Measurements from ENCODE around the gene PLAC1. TPM values are rescaled to one million over a fixed set of nuclear protein-coding genes. Genes with fewer than 3 reads are reported as not detected.

PLAC1 gene
- total RNA-seq, 1 experiment from 2014 or later = 0.34 TPM

DNA sequence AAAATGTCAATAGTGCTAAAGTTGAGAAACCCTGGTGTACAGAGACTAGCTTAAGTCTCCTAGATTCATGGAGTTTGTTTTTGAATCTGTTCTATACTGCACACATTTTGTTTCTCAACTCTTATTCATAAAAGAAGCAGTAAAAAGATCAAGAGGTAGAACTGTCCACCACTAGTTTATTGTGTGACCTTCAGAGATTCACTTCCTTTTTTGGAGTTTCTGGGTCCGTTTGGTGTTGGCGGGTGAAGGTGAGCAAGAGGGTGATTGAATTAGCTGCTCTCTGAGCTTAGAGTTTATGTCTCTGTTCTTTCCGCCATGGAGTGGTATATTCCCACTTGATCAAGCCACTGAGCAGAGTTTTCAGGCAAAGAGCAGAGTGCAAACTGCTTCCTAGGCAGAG lies 21.4 kb upstream of the PLAC1 start:
- no peak overlapping the region for H3K4me3 ChIP-seq (replicated peaks in 1 of 2; ENCODE audit: low read depth in 1 of 2, low read length in 2 of 2)
- ATAC-seq = no peak
- POLR2A ChIA-PET = interaction anchor here (0.6 kb wide), 1 partner anchor 10 kb away, joined by 12 read pairs; no protein-coding TSS in a partner anchor
- H3K27me3 ChIP-seq (ENCODE audit: insufficient read depth, low read length) = no peaks in the 10 kb centered on the region
- H3K4me1 ChIP-seq (ENCODE audit: control insufficient read depth in 1 of 2, insufficient read depth in 2 of 2, low read length in 2 of 2) = peaks cover 3 to 13% of the 10 kb centered on the region in 2 experiments; a peak in 3 of 4 replicates
- intact Hi-C loops (cut with micrococcal nuclease) = no loop called here
- no peaks in the 10 kb centered on the region for H4K20me1 ChIP-seq (ENCODE audit: insufficient read depth)
- H3K27ac ChIP-seq (ENCODE audit: low read depth, low read length) = no peak overlapping the region
- BruUV-seq (replicated peaks) = no TSS peak
- DNase-seq (ENCODE audit: low read depth, low spot score) = no peak
- H3K9me3 ChIP-seq (ENCODE audit: control insufficient read depth in 1 of 2, insufficient read depth in 1 of 2, low read depth in 1 of 2, low read length in 2 of 2) = no peaks in the 10 kb centered on the region
- no peaks in the 10 kb centered on the region for H3K36me3 ChIP-seq (ENCODE audit: control insufficient read depth in 1 of 2, insufficient read depth in 2 of 2, low read length in 2 of 2)
- no peak overlapping the region for H2AFZ ChIP-seq (ENCODE audit: low read depth, low read length, poor library complexity, severe bottlenecking)
- TF ChIP-seq RAD21 (IDR thresholded peaks at IDR 0.05; ENCODE audit: low read depth) (no peak), CEBPB (IDR thresholded peaks at IDR 0.05; ENCODE audit: low read depth) (no peak), ZBTB33 (IDR thresholded peaks at IDR 0.05; ENCODE audit: extremely low read depth, insufficient replicate concordance, low read length) (no peak), ZNF274 (IDR thresholded peaks at IDR 0.05; ENCODE audit: low read depth, low read length) (no peak), MAX (IDR thresholded peaks at IDR 0.05) (no peak), ATF3 (IDR thresholded peaks at IDR 0.05) (no peak), SIN3A (IDR thresholded peaks at IDR 0.05; ENCODE audit: low read depth) (no peak), CBX3 (IDR thresholded peaks at IDR 0.05; ENCODE audit: low read depth) (no peak), ZFX (IDR thresholded peaks at IDR 0.05) (no peak)
- TF ChIP-seq, protein P1, sequence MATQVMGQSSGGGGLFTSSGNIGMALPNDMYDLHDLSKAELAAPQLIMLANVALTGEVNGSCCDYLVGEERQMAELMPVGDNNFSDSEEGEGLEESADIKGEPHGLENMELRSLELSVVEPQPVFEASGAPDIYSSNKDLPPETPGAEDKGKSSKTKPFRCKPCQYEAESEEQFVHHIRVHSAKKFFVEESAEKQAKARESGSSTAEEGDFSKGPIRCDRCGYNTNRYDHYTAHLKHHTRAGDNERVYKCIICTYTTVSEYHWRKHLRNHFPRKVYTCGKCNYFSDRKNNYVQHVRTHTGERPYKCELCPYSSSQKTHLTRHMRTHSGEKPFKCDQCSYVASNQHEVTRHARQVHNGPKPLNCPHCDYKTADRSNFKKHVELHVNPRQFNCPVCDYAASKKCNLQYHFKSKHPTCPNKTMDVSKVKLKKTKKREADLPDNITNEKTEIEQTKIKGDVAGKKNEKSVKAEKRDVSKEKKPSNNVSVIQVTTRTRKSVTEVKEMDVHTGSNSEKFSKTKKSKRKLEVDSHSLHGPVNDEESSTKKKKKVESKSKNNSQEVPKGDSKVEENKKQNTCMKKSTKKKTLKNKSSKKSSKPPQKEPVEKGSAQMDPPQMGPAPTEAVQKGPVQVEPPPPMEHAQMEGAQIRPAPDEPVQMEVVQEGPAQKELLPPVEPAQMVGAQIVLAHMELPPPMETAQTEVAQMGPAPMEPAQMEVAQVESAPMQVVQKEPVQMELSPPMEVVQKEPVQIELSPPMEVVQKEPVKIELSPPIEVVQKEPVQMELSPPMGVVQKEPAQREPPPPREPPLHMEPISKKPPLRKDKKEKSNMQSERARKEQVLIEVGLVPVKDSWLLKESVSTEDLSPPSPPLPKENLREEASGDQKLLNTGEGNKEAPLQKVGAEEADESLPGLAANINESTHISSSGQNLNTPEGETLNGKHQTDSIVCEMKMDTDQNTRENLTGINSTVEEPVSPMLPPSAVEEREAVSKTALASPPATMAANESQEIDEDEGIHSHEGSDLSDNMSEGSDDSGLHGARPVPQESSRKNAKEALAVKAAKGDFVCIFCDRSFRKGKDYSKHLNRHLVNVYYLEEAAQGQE (IDR thresholded peaks at IDR 0.05; ENCODE audit: low read depth) = no peak
- no peak overlapping the region for H3K9ac ChIP-seq (ENCODE audit: low read length)
- H3K4me2 ChIP-seq (ENCODE audit: low read length) = no peak overlapping the region
- RAD21 ChIA-PET (ENCODE audit: low non-redundant PET in 1 of 2, low total read pairs in 2 of 2, uncharacterized antibody in 2 of 2, unreplicated experiment in 2 of 2) = no interaction called here
- CTCF ChIA-PET = no interaction called here
- no peaks in the 10 kb centered on the region for H3K9me2 ChIP-seq (ENCODE audit: insufficient read depth)
- H3K79me2 ChIP-seq (ENCODE audit: insufficient read depth, low read length) = no peaks in the 10 kb centered on the region
